Calu3 (cell line): ENCODE measurements around the gene TBL1XR1. TPM values are rescaled to one million over a fixed set of nuclear protein-coding genes. Genes with fewer than 3 reads are reported as not detected.
A peak's percentile ranks its signal among the peaks of the same experiment; 100 is the strongest.

Source experiments
- BruUV-seq: library from RNA; stranded (reverse); fragments of 400-500 nt; replicated peaks from 2 replicates; lab custom pipeline; 2021; lab: Mats Ljungman, UMichigan
- CTCF ChIA-PET: fragments of 300-600 bp; sonication (Branson Sonifier 250); formaldehyde crosslinking; loops from one replicate; lab custom pipeline; 2022; ENCODE audit warnings: antibody characterized with exemption; lab: Charles Lee
- DNase-seq: peaks from one replicate; pipeline ENCODE4 v3.0.0; 2022
- H3K27ac Mint-ChIP-seq: one replicate; pipeline ENCODE4 v1.8.0; 2022; ENCODE audit warnings: mixed read lengths; ENCODE audit not compliant: unreplicated experiment
- H3K27me3 Mint-ChIP-seq: one replicate; pipeline ENCODE4 v1.8.0; 2022; ENCODE audit warnings: mixed read lengths; ENCODE audit not compliant: unreplicated experiment
- H3K36me3 Mint-ChIP-seq: one replicate; pipeline ENCODE4 v1.8.0; 2022; ENCODE audit warnings: mild to moderate bottlenecking, moderate library complexity, mixed read lengths; ENCODE audit not compliant: insufficient read depth, unreplicated experiment
- H3K4me1 Mint-ChIP-seq: one replicate; pipeline ENCODE4 v1.8.0; 2022; ENCODE audit warnings: mild to moderate bottlenecking, low read depth, mixed read lengths; ENCODE audit not compliant: unreplicated experiment
- H3K4me3 Mint-ChIP-seq: one replicate; pipeline ENCODE4 v1.8.0; 2022; ENCODE audit warnings: mild to moderate bottlenecking, low read depth, moderate library complexity, mixed read lengths; ENCODE audit not compliant: unreplicated experiment
- H3K9me3 Mint-ChIP-seq: one replicate; pipeline ENCODE4 v1.8.0; 2022; ENCODE audit warnings: low read depth, mixed read lengths; ENCODE audit not compliant: unreplicated experiment
- CTCF ChIP-seq: fragments of 200-600 bp; IDR thresholded peaks from one replicate; pipeline ENCODE4 v1.8.0; 2022; ENCODE audit warnings: antibody characterized with exemption; ENCODE audit not compliant: unreplicated experiment
- intact Hi-C: fragments of 100-400 bp; cut with micrococcal nuclease; formaldehyde crosslinking; loops from one replicate; pipeline ENCODE4 v1.10.0; 2022; ENCODE audit not compliant: unreplicated experiment
- total RNA-seq: library from RNA; stranded (reverse); gene quantifications from 2 replicates; pipeline ENCODE4 v1.2.3, GENCODE V29; 2022

The TBL1XR1 gene
- total RNA-seq, 1 experiment from 2014 or later: 206 TPM

- peak; percentile 30 for DNase-seq
- H3K4me3 Mint-ChIP-seq: no peak overlapping the region
- no peaks in the 10 kb centered on the region for H3K36me3 Mint-ChIP-seq
- TF ChIP-seq CTCF: no peak
- no peaks in the 10 kb centered on the region for H3K27me3 Mint-ChIP-seq
- BruUV-seq: no TSS peak
- H3K9me3 Mint-ChIP-seq: no peaks in the 10 kb centered on the region
- peak overlapping the region; percentile 47 for H3K27ac Mint-ChIP-seq
- intact Hi-C loops: no loop called here
- peaks cover 61% of the 10 kb centered on the region for H3K4me1 Mint-ChIP-seq
- CTCF ChIA-PET: interaction anchor here (0.7 to 0.9 kb wide), 3 partner anchors 12 to 61 kb away, joined by 3 read pairs; no protein-coding TSS in a partner anchor
These were observed 85.7 kb downstream of the TBL1XR1 start for GRCh38 chr3:177111541-177111949.

DNA sequence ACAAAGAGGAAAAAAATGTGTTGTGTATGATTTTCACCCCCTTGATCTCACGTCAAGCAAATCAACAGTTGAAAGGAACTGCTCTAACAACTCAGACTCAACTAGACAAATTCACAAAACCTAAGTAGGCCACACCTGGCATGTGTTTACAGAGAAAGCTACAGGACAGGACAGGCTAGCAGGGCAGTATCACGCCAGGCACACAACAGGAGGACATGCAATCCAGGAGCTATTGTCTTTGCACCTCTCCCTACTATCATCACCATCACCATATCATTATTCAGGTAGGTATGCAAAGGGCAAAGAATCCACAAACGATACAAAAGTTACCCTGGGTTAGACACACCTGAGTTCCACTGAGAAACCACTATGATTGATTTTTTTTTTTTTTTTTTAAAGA lies 86.4 kb downstream of the TBL1XR1 start:
- no peak overlapping the region for H3K4me3 Mint-ChIP-seq

GRCh38 chr3:177110386-177110785 lies 86.9 kb downstream of the TBL1XR1 start:
- no TSS peak for BruUV-seq
- no peak for DNase-seq
- intact Hi-C loops: no loop called here
- TF ChIP-seq CTCF: no peak
- CTCF ChIA-PET: interaction anchor here (1.2 kb wide), 1 partner anchor 10 kb away, joined by 4 read pairs; no protein-coding TSS in a partner anchor
- Mint-ChIP-seq H3K36me3 (no peaks in the 10 kb centered on the region), H3K4me1 (peaks cover 61% of the 10 kb centered on the region), H3K9me3 (no peaks in the 10 kb centered on the region), H3K27ac (peak overlapping the region; percentile 8), H3K27me3 (no peaks in the 10 kb centered on the region), H3K4me3 (no peak overlapping the region)

More for the DNA sequence above, 86.4 kb downstream of the TBL1XR1 start:
- H3K27ac Mint-ChIP-seq: peak overlapping the region; percentile 8
- no peak for TF ChIP-seq CTCF
- peaks cover 61% of the 10 kb centered on the region for H3K4me1 Mint-ChIP-seq
- no peaks in the 10 kb centered on the region for H3K36me3 Mint-ChIP-seq
- DNase-seq: no peak
- no TSS peak for BruUV-seq
- CTCF ChIA-PET: interaction anchor here (0.7 to 0.9 kb wide), 2 partner anchors 13 to 38 kb away, joined by 3 read pairs; no protein-coding TSS in a partner anchor
- intact Hi-C loops: no loop called here
- no peaks in the 10 kb centered on the region for H3K9me3 Mint-ChIP-seq
- H3K27me3 Mint-ChIP-seq: no peaks in the 10 kb centered on the region

DNA sequence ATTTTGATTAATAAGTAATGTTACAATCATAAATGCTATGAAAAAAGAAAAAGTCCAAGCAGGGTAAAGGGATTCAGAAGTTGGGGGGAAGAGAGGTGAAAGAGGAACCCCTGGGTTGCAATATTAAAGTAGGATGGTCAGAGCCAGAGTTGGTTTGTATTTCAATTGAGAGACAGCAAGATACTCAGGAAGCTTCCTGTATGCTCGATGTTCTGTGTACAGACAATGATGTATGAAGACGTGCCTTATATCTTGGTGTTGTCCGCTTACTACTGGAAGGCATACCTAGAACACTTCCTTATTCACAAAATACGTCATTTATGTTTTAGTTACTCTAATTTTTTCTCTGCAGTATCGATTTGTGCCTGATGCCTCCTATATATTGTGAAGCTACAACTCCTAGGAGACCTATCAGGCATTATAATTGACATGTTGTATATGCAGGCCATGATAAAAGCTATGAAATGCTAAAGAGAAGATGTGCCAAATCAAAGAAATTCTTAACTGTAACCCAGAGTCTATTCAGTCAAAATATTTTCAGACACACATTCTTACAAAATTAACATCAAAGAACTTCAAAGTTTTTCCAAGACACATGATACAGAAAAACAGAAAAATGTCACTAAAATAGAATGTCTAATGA lies 87.5 kb downstream of the TBL1XR1 start:
- Mint-ChIP-seq H3K36me3 (no peaks in the 10 kb centered on the region), H3K27ac (no peak overlapping the region), H3K4me1 (peaks cover 64% of the 10 kb centered on the region), H3K4me3 (no peak overlapping the region), H3K9me3 (no peaks in the 10 kb centered on the region), H3K27me3 (no peaks in the 10 kb centered on the region)
- DNase-seq: no peak
- TF ChIP-seq CTCF: no peak
- CTCF ChIA-PET: interaction anchor here (1.2 kb wide), 1 partner anchor 10 kb away, joined by 4 read pairs; no protein-coding TSS in a partner anchor
- intact Hi-C loops: no loop called here
- no TSS peak for BruUV-seq
